ENCODE data around the gene KIF12. TPM values are rescaled to one million over a fixed set of nuclear protein-coding genes. Genes with fewer than 3 reads are reported as not detected.

The KIF12 gene
- total RNA-seq, 2 experiments from 2014 or later: not detected

GRCh38 chr9:114121227-114122135, 22.4 kb upstream of the KIF12 start:
- H3K9me3 Mint-ChIP-seq (ENCODE audit: insufficient read depth): no peaks in the 10 kb centered on the region
- H3K4me1 Mint-ChIP-seq (ENCODE audit: low read depth): no peaks in the 10 kb centered on the region
- ChIA-PET POLR2A (no interaction called here), CTCF (interaction anchor here (1.1 kb wide), 1 partner anchor 33 kb away, joined by 4 read pairs; the partner anchor contains the start of gene COL27A1)
- no peaks in the 10 kb centered on the region for H3K36me3 Mint-ChIP-seq (ENCODE audit: low read depth)
- ATAC-seq (no peak), DNase-seq (no peak)
- no peak overlapping the region for H3K4me3 Mint-ChIP-seq
- no peak overlapping the region for H3K27ac Mint-ChIP-seq
- peaks cover 4% of the 10 kb centered on the region for H3K27me3 Mint-ChIP-seq (ENCODE audit: low read depth)

- peaks cover 4% of the 10 kb centered on the region for H3K27me3 Mint-ChIP-seq (ENCODE audit: low read depth)
- no peaks in the 10 kb centered on the region for H3K4me1 Mint-ChIP-seq (ENCODE audit: low read depth)
- POLR2A ChIA-PET: no interaction called here
- no peaks in the 10 kb centered on the region for H3K36me3 Mint-ChIP-seq (ENCODE audit: low read depth)
- no peaks in the 10 kb centered on the region for H3K9me3 Mint-ChIP-seq (ENCODE audit: insufficient read depth)
- DNase-seq (no peak), ATAC-seq (no peak)
- H3K4me3 Mint-ChIP-seq: no peak overlapping the region
- CTCF ChIA-PET: interaction anchor here (1.1 kb wide), 1 partner anchor 34 kb away, joined by 4 read pairs; the partner anchor contains the start of gene COL27A1
- no peak overlapping the region for H3K27ac Mint-ChIP-seq
Observed at GRCh38 chr9:114120192-114121014, 21.3 kb upstream of the KIF12 start.

GRCh38 chr9:114119242-114120191, 20.4 kb upstream of the KIF12 start:
- no peaks in the 10 kb centered on the region for H3K36me3 Mint-ChIP-seq (ENCODE audit: low read depth)
- no peak overlapping the region for H3K27ac Mint-ChIP-seq
- ATAC-seq (no peak), DNase-seq (no peak)
- ChIA-PET POLR2A (no interaction called here), CTCF (interaction anchor here (0.7 kb wide), 1 partner anchor 12 kb away, joined by 3 read pairs; no protein-coding TSS in a partner anchor)
- H3K4me1 Mint-ChIP-seq (ENCODE audit: low read depth): no peaks in the 10 kb centered on the region
- peaks cover 4% of the 10 kb centered on the region for H3K27me3 Mint-ChIP-seq (ENCODE audit: low read depth)
- H3K4me3 Mint-ChIP-seq: no peak overlapping the region
- H3K9me3 Mint-ChIP-seq (ENCODE audit: insufficient read depth): no peaks in the 10 kb centered on the region

DNA sequence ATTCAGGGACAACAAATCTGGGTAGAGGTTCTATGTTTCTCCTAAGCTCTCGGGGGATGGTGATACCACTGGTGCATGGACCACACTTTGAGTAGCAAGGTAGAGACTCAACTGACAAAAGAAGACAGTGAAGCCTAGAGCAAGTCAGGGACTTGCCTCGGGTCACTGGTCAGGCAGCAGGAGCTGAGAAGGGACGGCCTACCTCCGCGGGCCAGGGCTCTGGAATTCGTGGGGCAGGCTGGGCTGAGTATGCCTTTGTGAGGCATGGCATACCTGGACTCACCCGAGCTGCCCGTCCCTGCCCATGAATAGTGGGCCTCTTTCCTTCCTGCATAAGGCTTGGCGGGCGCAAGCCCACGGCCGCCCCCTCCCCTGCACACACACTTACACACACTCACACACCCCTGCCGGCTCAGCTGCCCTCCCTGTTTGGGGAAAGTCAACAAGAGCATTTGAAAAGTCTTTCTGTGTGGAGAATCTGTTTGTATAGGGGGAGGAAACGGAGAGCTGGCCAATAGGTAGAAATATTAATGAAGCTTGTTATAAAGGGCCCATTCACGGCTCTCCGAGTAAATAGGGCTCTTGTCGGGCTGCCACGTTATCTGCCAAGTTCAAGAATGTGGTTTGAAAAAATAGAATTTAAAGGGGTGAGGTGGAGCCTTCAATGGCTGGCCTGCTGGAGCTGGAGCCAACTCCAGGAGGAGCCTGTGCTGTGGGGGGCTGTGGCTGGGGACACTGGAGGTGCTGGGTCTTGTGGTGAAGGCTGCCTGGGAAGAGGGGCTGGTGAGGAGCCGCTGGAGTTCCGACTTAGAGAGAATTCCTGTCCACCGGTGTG, 19.1 kb upstream of the KIF12 start:
- no peak for DNase-seq
- ATAC-seq: no peak

GRCh38 chr9:114117614-114117995, 18.5 kb upstream of the KIF12 start:
- no peaks in the 10 kb centered on the region for H3K36me3 Mint-ChIP-seq (ENCODE audit: low read depth)

More for the DNA sequence above, 19.1 kb upstream of the KIF12 start:
- Mint-ChIP-seq H3K27me3 (ENCODE audit: low read depth) (peaks cover 6% of the 10 kb centered on the region), H3K9me3 (ENCODE audit: insufficient read depth) (no peaks in the 10 kb centered on the region), H3K36me3 (ENCODE audit: low read depth) (no peaks in the 10 kb centered on the region), H3K27ac (no peak overlapping the region), H3K4me3 (no peak overlapping the region), H3K4me1 (ENCODE audit: low read depth) (no peaks in the 10 kb centered on the region)
- ChIA-PET POLR2A (no interaction called here), CTCF (interaction anchor here (0.7 kb wide), 2 partner anchors 10 to 173 kb away, joined by 3 read pairs; no protein-coding TSS in a partner anchor)

GRCh38 chr9:114116126-114116747, 17.1 kb upstream of the KIF12 start:
- DNase-seq: no peak
- Mint-ChIP-seq H3K36me3 (ENCODE audit: low read depth) (no peaks in the 10 kb centered on the region), H3K27ac (no peak overlapping the region), H3K4me3 (no peak overlapping the region), H3K9me3 (ENCODE audit: insufficient read depth) (no peaks in the 10 kb centered on the region), H3K27me3 (ENCODE audit: low read depth) (peaks cover 9% of the 10 kb centered on the region), H3K4me1 (ENCODE audit: low read depth) (no peaks in the 10 kb centered on the region)
- ChIA-PET POLR2A (no interaction called here), CTCF (interaction anchor here (1.6 kb wide), 1 partner anchor 175 kb away, joined by 4 read pairs; no protein-coding TSS in a partner anchor)
- no peak for ATAC-seq

More at GRCh38 chr9:114117614-114117995, 18.5 kb upstream of the KIF12 start:
- CTCF ChIA-PET: interaction anchor here (0.7 kb wide), 1 partner anchor 174 kb away, joined by 3 read pairs; no protein-coding TSS in a partner anchor
- POLR2A ChIA-PET: no interaction called here
- ATAC-seq: no peak
- Mint-ChIP-seq H3K4me3 (no peak overlapping the region), H3K4me1 (ENCODE audit: low read depth) (no peaks in the 10 kb centered on the region), H3K27me3 (ENCODE audit: low read depth) (peaks cover 9% of the 10 kb centered on the region), H3K27ac (no peak overlapping the region), H3K9me3 (ENCODE audit: insufficient read depth) (no peaks in the 10 kb centered on the region)
- DNase-seq: no peak

DNA sequence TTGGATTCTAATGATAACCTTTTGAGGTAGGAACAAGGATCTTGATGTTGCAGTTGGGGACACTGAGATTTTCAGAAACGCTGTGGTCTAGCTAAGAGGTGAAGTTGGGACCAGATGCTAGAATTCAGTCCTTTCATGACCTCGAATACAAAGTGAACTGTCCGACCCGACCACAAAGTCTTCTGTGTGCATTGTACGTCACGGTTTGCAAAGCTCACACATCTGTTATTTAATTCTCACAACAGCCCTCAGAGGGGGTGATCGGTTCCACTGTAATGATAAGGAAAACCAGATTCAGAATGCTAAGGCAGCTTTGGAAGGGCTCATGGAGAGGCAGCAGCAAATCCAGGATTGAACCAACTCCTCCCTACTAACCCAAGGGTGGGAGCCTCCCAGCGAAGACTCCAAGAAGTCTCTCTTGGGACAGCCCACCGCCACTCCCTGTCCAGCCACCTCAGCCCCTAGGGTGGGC, 16.6 kb upstream of the KIF12 start:
- H3K4me3 Mint-ChIP-seq: no peak overlapping the region
- DNase-seq: no peak
- no peaks in the 10 kb centered on the region for H3K36me3 Mint-ChIP-seq (ENCODE audit: low read depth)
- ChIA-PET CTCF (interaction anchor here (1.6 kb wide), 1 partner anchor 175 kb away, joined by 4 read pairs; no protein-coding TSS in a partner anchor), POLR2A (no interaction called here)
- no peaks in the 10 kb centered on the region for H3K9me3 Mint-ChIP-seq (ENCODE audit: insufficient read depth)
- ATAC-seq: no peak
- no peaks in the 10 kb centered on the region for H3K4me1 Mint-ChIP-seq (ENCODE audit: low read depth)
- no peak overlapping the region for H3K27ac Mint-ChIP-seq
- peaks cover 8% of the 10 kb centered on the region for H3K27me3 Mint-ChIP-seq (ENCODE audit: low read depth)

DNA sequence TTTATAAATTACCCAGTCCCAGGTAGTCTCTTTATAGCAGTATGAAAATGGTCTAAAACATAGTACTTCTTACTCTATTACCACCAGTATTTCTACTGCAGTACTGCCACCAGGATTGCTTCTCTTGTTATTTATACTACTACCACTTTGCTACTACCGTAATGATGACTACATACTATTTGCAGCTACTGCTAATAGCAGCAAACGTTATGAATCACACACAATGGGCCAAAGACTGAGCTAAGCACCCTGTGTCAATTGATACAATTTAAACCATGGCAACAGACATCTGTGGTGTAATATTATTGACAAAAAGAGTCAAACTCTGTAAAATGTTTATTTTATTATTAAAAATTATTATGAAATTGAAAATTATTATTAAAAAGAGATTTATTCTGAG, 15.3 kb upstream of the KIF12 start:
- H3K27me3 Mint-ChIP-seq (ENCODE audit: low read depth): peaks cover 5% of the 10 kb centered on the region
- CTCF ChIA-PET: no interaction called here

GRCh38 chr9:114112778-114113584, 13.9 kb upstream of the KIF12 start:
- ATAC-seq (no peak), DNase-seq (no peak)
- CTCF ChIA-PET: interaction anchor here (1.2 kb wide), 1 partner anchor 178 kb away, joined by 6 read pairs; no protein-coding TSS in a partner anchor
- no peaks in the 10 kb centered on the region for H3K9me3 Mint-ChIP-seq (ENCODE audit: insufficient read depth)
- H3K4me1 Mint-ChIP-seq (ENCODE audit: low read depth): no peaks in the 10 kb centered on the region
- H3K27ac Mint-ChIP-seq: no peak overlapping the region
- no peaks in the 10 kb centered on the region for H3K36me3 Mint-ChIP-seq (ENCODE audit: low read depth)
- POLR2A ChIA-PET: no interaction called here
- H3K27me3 Mint-ChIP-seq (ENCODE audit: low read depth): peaks cover 5% of the 10 kb centered on the region
- no peak overlapping the region for H3K4me3 Mint-ChIP-seq

More for the DNA sequence above, 15.3 kb upstream of the KIF12 start:
- POLR2A ChIA-PET: no interaction called here
- H3K4me1 Mint-ChIP-seq (ENCODE audit: low read depth): no peaks in the 10 kb centered on the region
- H3K27ac Mint-ChIP-seq: no peak overlapping the region
- DNase-seq: no peak
- no peaks in the 10 kb centered on the region for H3K9me3 Mint-ChIP-seq (ENCODE audit: insufficient read depth)
- no peak overlapping the region for H3K4me3 Mint-ChIP-seq
- ATAC-seq: no peak
- H3K36me3 Mint-ChIP-seq (ENCODE audit: low read depth): no peaks in the 10 kb centered on the region

Data from activated CD8-positive, alpha-beta T cell treated with anti-CD3 and anti-CD28 coated beads, Interleukin-2, amount 10 ng/mL, durations not matched to agents 7 days and 5 days (primary cell).